ENCODE measurements around the gene ZNF469. TPM values are rescaled to one million over a fixed set of nuclear protein-coding genes. Genes with fewer than 3 reads are reported as not detected.

The ZNF469 gene
- total RNA-seq, 3 donors from 2014 or later (not counting 1 experiment from before 2014, with no cell fraction given): 4.5 to 5.8 (median 4.9) TPM

DNA sequence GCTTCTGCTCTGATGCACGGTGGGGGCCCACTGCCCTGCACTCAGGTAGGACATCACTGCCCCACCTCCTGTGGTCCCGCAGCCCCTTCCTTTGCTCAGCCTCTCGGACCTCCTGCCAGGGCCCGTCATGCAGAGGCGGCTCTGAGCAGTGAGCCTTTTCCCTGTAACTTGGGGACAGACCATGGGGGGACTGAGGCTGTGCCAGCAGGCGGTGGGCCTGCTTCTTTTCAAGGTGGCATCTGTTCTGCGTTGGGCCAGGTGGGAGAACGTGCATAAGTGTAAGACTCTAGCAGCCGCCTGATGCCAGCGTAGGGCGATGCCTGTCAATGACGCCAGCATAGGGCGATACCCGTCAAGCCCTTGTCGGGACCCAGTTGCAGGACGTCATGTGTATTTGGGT is 40.3 kb upstream of the ZNF469 start:
- H3K36me3 Mint-ChIP-seq: no peaks in the 10 kb centered on the region
- H3K4me3 Mint-ChIP-seq: no peak overlapping the region
- Histone ChIP-seq H3K9me3 (ENCODE audit: control insufficient read depth, insufficient read depth, low read length) (no peaks in the 10 kb centered on the region), H3K27me3 (ENCODE audit: control insufficient read depth, insufficient read depth, low read length) (no peaks in the 10 kb centered on the region), H3K27ac (ENCODE audit: low read length) (no peak overlapping the region), H3K36me3 (ENCODE audit: control insufficient read depth, insufficient read depth, low read length) (no peaks in the 10 kb centered on the region), H3K4me1 (ENCODE audit: control insufficient read depth, insufficient read depth, low read length) (no peaks in the 10 kb centered on the region), H3K4me3 (ENCODE audit: low read length) (no peak overlapping the region)
- no peak overlapping the region for H3K27ac Mint-ChIP-seq
- no peaks in the 10 kb centered on the region for H3K9me3 Mint-ChIP-seq
- H3K4me1 Mint-ChIP-seq: no peaks in the 10 kb centered on the region
- peaks cover 0 to 3% of the 10 kb centered on the region in 2 donors for H3K27me3 Mint-ChIP-seq (ENCODE audit: low read depth in 2 of 2)
- TF ChIP-seq, protein P1, sequence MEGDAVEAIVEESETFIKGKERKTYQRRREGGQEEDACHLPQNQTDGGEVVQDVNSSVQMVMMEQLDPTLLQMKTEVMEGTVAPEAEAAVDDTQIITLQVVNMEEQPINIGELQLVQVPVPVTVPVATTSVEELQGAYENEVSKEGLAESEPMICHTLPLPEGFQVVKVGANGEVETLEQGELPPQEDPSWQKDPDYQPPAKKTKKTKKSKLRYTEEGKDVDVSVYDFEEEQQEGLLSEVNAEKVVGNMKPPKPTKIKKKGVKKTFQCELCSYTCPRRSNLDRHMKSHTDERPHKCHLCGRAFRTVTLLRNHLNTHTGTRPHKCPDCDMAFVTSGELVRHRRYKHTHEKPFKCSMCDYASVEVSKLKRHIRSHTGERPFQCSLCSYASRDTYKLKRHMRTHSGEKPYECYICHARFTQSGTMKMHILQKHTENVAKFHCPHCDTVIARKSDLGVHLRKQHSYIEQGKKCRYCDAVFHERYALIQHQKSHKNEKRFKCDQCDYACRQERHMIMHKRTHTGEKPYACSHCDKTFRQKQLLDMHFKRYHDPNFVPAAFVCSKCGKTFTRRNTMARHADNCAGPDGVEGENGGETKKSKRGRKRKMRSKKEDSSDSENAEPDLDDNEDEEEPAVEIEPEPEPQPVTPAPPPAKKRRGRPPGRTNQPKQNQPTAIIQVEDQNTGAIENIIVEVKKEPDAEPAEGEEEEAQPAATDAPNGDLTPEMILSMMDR (IDR thresholded peaks at IDR 0.05): no peak
- intact Hi-C loops (cut with micrococcal nuclease): no loop called here
- ATAC-seq: no peak
- WGBS (ENCODE audit: insufficient coverage): 89% methylated on average over 16 of the region's 16 CpGs
- no peak for DNase-seq

DNA sequence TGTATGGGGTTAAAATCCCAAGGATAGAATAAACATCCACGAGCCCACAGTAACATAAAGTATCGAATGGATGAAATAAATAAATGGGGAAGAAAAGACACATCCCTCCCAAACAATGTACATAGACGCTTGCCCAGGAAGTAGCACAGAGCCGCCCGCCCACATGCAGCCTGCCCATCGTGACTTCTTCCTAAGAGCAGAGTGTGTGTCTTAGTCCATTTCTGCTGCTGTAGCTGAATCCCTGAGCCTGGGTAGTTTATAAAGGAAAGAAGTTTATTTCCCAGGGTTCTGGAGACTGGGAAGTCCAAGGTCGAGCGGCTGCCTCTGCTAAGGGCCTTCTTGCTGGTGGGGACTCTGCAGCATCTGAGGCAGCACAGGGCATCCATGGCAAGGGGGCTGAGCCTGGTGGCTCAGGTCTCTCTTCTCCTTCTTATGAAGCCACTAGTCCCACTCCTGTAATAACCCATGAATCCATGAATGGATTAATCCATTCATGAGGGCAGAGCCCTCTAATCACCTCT is 39.4 kb upstream of the ZNF469 start:
- no peaks in the 10 kb centered on the region for H3K9me3 ChIP-seq (ENCODE audit: control insufficient read depth, insufficient read depth, low read length)
- H3K27ac Mint-ChIP-seq: no peak overlapping the region
- WGBS (ENCODE audit: insufficient coverage): 89% methylated on average over 6 of the region's 8 CpGs

DNA sequence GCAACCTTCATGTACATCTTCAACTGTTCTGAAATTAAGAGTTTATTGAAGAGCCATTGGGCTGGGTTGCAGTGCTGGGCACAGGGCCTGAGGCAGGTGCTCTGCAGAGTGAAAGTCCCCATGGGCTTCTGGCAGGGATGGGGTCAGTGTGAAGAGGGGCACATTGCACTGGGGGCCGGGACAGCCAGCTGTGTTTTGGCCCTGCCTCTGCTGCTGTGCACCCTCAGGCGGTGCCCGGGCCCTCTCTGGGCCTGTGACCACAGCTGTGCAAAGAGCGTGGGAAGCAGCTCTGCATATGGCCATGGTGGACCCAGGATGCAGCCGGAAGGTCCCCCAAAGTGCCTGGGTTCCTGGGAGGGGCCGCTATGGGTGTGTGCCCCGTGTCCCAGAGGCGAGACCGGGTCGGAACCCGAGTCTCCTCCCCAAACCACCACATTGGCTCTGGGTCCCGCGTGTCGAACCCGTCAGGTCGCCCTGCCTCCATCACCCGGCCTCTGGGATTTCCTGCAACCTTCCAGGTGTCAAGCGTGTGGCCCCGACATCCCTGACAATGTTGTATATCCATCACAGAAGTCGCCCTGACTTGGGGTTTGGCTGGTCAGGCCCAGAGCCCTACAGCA is 38.2 kb upstream of the ZNF469 start:
- no peaks in the 10 kb centered on the region for H3K9me3 ChIP-seq (ENCODE audit: control insufficient read depth, insufficient read depth, low read length)
- no peak overlapping the region for H3K4me3 ChIP-seq (ENCODE audit: low read length)
- TF ChIP-seq, protein P1 (IDR thresholded peaks at IDR 0.05): no peak
- H3K27ac ChIP-seq (ENCODE audit: low read length): no peak overlapping the region
- intact Hi-C loops (cut with micrococcal nuclease): no loop called here
- Mint-ChIP-seq H3K4me1 (peaks cover 0 to 8% of the 10 kb centered on the region in 2 donors), H3K36me3 (no peaks in the 10 kb centered on the region), H3K27me3 (ENCODE audit: low read depth in 2 of 2) (peaks cover 0 to 2% of the 10 kb centered on the region in 2 donors), H3K9me3 (no peaks in the 10 kb centered on the region), H3K4me3 (no peak overlapping the region), H3K27ac (no peak overlapping the region)
- no peaks in the 10 kb centered on the region for H3K27me3 ChIP-seq (ENCODE audit: control insufficient read depth, insufficient read depth, low read length)
- ATAC-seq (no peak), DNase-seq (no peak)
- no peaks in the 10 kb centered on the region for H3K36me3 ChIP-seq (ENCODE audit: control insufficient read depth, insufficient read depth, low read length)
- peaks cover 8% of the 10 kb centered on the region for H3K4me1 ChIP-seq (ENCODE audit: control insufficient read depth, insufficient read depth, low read length)
- 89% methylated on average over 20 of the region's 20 CpGs for WGBS (ENCODE audit: insufficient coverage)

More for the DNA sequence above, 39.4 kb upstream of the ZNF469 start:
- H3K36me3 Mint-ChIP-seq: no peaks in the 10 kb centered on the region
- ATAC-seq (no peak), DNase-seq (no peak)
- H3K27me3 Mint-ChIP-seq (ENCODE audit: low read depth in 2 of 2): peaks cover 0 to 3% of the 10 kb centered on the region in 2 donors
- Histone ChIP-seq H3K4me3 (ENCODE audit: low read length) (no peak overlapping the region), H3K27ac (ENCODE audit: low read length) (no peak overlapping the region), H3K27me3 (ENCODE audit: control insufficient read depth, insufficient read depth, low read length) (no peaks in the 10 kb centered on the region), H3K4me1 (ENCODE audit: control insufficient read depth, insufficient read depth, low read length) (peaks cover 7% of the 10 kb centered on the region), H3K36me3 (ENCODE audit: control insufficient read depth, insufficient read depth, low read length) (no peaks in the 10 kb centered on the region)
- TF ChIP-seq, protein P1 (IDR thresholded peaks at IDR 0.05): no peak
- H3K4me1 Mint-ChIP-seq: peaks cover 0 to 5% of the 10 kb centered on the region in 2 donors
- no peak overlapping the region for H3K4me3 Mint-ChIP-seq
- intact Hi-C loops (cut with micrococcal nuclease): no loop called here
- no peaks in the 10 kb centered on the region for H3K9me3 Mint-ChIP-seq

All from natural killer cell (primary cell).